NCI-H1048 (cell line): ENCODE data around the gene GDAP2.

ENCODE experiments used
- DNase-seq: peaks from one replicate; lab custom pipeline; 2025; lab: John Stamatoyannopoulos, UW

GDAP2 gene

GRCh38 chr1:117841117-117841650 is 88.2 kb downstream of the GDAP2 start:
- no peak for DNase-seq

GRCh38 chr1:117838911-117839310 is 90.5 kb downstream of the GDAP2 start:
- DNase-seq = no peak

GRCh38 chr1:117836069-117836468 is 93.4 kb downstream of the GDAP2 start:
- no peak for DNase-seq

- DNase-seq = no peak
These were observed 95.0 kb downstream of the GDAP2 start for GRCh38 chr1:117834416-117834815.

- DNase-seq = no peak
These were observed 97.0 kb downstream of the GDAP2 start for GRCh38 chr1:117832453-117832852.

GRCh38 chr1:117830222-117830621 is 99.2 kb downstream of the GDAP2 start:
- DNase-seq = no peak

GRCh38 chr1:117828201-117828600 is 101.2 kb downstream of the GDAP2 start:
- no peak for DNase-seq

GRCh38 chr1:117826540-117827078 is 102.8 kb downstream of the GDAP2 start:
- no peak for DNase-seq

- no peak for DNase-seq
These were observed 103.3 kb downstream of the GDAP2 start for GRCh38 chr1:117826119-117826518.

GRCh38 chr1:117825414-117825813 is 104.0 kb downstream of the GDAP2 start:
- DNase-seq = no peak

- DNase-seq = no peak
These were observed 104.8 kb downstream of the GDAP2 start for GRCh38 chr1:117824616-117825015.

- no peak for DNase-seq
These were observed 107.5 kb downstream of the GDAP2 start for GRCh38 chr1:117821774-117822482.

- DNase-seq = no peak
These were observed 108.1 kb downstream of the GDAP2 start for GRCh38 chr1:117821382-117821755.

GRCh38 chr1:117820694-117821381 is 108.6 kb downstream of the GDAP2 start:
- DNase-seq = no peak

- no peak for DNase-seq
These were observed 109.3 kb downstream of the GDAP2 start for GRCh38 chr1:117820096-117820495.

- DNase-seq = no peak
These were observed 110.1 kb downstream of the GDAP2 start for GRCh38 chr1:117819301-117819700.

- no peak for DNase-seq
These were observed 111.0 kb downstream of the GDAP2 start for GRCh38 chr1:117818456-117818855.

GRCh38 chr1:117817629-117818028 is 111.8 kb downstream of the GDAP2 start:
- DNase-seq = no peak

- DNase-seq = no peak
These were observed 113.5 kb downstream of the GDAP2 start for GRCh38 chr1:117815926-117816325.

GRCh38 chr1:117814856-117815797 is 114.3 kb downstream of the GDAP2 start:
- DNase-seq = no peak
